GM19043 (cell line): Measurements from ENCODE around the gene ZNF385B.

Source experiments
- ATAC-seq: cut with Tn5 transposase; IDR thresholded peaks from one replicate; pipeline ENCODE4 v1.9.1; 2021; ENCODE audit warnings: low read depth; ENCODE audit not compliant: unreplicated experiment

ZNF385B gene

DNA sequence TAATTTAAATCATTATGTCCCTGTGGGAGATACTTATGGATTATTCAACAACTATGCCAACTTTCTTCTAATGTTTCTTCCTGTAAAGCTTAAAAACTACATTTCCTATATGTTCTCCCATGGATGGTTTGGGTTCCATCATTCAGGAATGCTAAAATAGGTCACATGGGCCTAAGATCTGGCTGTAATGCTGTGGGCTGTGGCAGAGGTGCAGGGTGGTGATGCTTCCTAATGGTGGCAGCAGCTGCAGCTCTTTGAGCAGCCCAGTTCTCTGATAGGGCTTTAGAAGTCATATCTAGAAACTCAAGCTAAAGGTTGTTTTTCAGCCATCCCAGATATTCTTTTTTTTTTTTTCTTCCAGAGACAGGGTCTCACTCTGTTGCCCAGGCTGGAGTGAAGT is 266.1 kb downstream of the ZNF385B start:
- ATAC-seq = no peak

DNA sequence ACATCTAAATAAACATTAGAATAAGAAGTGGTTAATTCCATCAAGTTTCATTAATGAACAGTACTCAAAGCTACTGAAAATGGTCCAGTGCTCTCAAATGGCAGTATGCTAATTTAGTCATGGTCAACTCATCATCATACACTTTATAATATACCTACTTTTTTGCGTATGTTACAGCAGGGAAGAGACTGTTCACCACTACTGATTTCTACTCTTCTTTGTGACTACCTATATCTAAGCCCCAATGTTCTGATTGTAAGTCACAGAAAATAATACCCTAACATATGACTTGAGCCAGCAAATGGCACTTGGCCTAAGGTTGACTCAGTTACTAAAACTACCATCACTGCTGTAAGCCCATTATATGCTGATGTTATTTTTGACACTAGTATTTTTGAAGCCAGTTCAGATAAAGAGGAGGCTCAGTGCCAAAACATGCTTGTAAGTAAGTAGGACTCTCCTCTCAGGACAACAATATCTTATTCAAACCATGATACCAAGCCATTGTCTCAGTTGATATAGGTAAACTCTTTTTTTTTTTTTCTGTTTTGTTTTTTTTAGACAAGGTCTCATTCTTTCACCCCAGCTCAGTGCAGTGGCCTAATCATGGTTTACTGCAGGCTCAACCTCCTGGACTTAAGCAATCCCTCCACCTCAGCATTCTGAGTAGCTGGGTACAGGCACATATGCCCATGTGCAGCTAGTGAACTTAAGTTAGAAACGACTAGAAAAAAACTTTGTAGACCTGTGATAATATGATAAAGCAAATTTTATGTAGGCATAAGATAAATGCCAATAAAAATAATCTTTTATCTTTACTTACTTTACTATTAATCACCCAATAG is 266.9 kb downstream of the ZNF385B start:
- no peak for ATAC-seq

DNA sequence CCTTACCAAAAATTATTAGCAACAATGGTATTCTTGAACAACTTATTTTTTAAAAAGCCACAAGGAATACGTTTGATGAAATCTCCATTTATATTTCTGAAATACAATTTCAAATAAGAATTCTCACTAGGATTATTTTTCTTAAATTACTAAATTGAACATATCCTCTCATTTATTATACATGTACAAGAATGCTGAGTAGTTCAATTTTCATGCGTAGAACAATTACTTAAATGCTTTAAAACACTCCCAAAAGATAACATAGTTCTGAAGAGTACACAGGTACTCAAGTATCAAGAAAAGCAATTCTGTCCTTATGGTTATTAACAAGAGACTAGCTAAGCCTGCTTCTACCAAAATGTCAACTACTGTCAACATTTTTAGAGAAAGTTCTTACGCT is 268.1 kb downstream of the ZNF385B start:
- no peak for ATAC-seq

DNA sequence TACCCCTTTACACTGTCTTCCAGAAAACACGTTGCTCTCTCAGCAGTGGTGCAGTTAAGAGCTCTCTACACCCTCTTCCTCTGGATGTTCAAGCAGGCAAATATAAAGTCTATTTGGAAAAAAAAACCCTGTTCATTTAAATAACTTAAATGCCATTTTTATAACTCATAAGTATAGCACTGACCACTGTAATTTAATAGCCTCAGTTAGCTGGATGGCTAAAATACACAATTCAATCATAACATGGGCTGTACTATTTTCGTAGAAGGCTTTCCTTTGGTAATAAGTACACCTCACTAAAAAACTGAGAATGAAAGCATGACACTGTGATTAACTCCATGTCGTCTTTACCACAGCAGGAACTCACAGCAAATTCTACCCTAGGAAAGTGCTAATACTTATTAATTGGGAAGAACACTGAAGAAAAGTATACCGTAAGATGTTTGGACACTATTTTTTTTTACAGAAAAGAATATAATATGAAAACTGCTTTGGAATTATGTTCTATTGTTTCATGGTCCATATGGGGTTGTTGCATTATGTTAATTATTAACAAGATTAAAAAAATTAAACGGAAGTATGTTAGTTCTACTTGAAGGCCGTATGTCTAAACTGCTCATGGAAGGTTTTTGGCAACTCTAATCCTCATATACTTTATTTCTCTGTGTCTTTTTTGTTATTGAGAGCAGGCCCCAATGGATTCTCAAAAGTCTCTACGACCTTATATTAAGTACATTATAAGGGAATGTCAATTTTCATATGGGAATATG is 269.1 kb downstream of the ZNF385B start:
- no peak for ATAC-seq

DNA sequence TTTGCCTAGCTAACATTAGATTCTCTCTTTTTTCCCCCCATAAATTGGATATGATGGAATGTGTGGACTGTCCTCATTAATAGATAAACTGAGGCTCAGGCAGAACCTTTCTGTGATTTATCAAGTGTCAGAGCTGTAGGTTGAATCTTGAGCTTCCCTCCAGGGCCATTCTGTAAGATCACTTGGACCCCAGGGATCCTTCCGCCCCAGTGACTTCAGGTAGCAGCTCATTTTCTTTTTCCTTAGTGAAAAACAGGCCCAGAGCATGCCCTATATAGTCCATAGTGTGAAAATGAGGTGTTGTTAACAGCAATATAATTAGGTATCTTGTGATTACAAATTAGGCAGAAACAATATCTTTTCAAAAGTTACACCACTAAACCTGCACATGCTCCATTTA is 269.7 kb downstream of the ZNF385B start:
- no peak for ATAC-seq

DNA sequence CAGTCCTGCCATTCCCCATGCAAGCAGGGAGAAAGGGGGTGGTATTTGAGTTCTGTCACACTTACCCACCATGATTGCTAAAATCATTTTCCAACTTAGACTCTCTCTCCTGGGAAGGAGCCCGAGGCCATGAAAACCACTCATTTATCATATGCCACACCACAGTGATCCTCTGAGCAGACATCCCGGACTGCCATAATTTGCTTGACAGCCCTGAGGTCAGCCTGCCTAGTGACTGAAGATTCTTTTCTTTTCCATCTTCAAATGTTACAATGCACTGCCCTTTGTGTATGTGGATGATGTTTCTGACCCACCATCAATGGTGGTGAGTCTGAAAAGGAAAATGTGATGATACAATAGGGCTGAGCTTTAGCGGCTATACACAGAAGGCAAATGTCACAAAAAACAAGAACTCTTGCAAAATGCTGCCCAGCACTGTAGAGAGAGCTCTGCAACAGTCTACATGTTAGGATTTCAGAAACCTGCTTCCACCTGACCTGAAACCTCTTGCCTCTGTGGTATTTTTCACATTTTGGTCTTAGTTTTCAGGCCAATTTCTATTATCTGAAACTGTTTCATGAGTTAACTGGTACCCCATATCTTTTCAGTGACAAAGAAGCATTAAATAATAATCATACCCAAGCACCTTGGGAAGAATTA is 272.8 kb downstream of the ZNF385B start:
- ATAC-seq = no peak

DNA sequence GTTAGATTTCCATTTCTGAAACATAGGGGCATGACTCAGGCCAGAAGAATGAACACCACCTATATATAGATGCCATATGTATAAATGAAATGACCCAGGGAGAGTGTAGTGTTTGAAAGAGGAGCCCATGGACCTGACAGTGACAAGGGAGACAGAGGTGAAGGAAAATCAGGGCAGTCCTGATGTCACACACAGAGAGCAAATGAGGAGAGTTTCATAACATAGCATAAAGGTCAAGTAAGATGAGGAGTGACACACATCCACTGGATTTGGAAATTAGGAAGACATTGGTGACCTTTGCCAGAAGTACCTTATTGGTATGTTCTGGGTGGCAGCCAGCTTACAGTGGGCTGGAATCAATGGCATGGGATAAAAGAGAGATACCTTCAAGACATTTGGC is 276.7 kb downstream of the ZNF385B start:
- ATAC-seq = no peak

DNA sequence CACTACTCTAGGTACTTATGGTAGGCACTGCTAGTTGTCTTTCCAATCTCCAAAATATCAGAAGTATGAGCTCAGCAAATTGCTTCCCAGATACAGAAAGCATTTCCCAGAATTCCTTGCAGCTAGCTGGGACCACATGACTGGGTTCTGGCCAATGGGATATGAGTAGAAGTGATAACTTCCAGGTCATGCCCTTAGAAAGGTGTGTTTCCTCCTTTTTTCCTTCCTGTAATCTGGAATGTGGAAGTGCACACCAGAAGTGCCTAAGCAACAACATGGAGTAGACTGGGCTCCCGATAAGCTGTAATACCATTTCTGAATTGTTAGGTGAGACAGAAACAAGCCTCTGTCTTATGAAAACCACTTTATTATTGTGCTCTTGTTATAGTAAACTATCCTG is 279.8 kb downstream of the ZNF385B start:
- no peak for ATAC-seq

DNA sequence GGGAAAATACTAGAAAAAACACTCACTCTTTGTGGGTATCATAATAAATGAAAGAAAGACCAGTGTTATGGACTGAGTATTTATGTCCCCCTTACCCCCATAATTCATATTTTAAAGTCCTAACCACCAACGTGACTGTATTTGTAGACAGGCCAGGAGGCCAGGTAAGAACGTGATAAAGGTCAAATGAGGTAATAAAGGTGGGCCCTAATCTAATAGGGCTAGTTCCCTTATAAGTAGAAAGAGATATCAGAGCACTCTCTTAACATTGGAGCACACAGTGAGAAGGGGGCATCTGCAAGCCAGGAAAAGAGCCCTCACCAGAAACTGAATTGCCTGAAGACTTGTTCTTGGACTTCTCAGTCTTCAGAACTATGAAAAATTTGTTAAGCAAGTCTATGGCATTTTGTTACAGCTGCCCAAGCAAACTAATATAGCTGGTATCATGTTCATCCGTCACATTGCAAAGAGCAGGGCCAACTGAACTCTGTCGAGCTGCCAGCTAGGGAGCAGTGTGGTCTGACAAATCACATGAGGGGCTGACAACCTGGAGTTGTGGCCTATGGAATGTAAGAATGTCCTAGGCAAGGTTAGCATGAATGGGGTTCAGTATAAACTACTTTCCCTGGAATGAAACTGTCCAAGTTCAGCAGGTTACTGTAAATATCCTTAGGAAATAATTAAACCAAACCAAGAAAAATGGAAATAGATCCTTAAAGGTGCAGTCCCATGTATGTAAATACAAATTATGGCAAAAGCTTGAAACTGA is 280.9 kb downstream of the ZNF385B start:
- ATAC-seq = no peak

DNA sequence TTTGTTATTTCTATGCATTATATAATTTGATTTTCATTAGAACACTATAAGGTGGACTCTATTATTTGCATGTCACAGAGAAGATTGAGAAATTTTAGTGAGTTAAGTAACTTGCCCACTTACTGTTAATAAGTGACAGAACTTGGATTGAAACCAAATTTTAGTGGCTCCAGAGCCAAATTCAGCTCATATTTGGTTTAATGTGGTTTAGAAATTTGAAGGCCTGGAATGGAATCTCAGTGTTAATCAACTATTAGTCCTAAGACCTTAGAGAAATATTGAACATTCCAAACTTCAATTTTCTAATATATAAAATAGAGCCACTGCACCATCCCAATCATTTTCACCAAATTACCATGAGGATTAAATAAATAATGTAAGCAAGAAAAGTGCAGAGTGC is 281.6 kb downstream of the ZNF385B start:
- ATAC-seq = no peak

DNA sequence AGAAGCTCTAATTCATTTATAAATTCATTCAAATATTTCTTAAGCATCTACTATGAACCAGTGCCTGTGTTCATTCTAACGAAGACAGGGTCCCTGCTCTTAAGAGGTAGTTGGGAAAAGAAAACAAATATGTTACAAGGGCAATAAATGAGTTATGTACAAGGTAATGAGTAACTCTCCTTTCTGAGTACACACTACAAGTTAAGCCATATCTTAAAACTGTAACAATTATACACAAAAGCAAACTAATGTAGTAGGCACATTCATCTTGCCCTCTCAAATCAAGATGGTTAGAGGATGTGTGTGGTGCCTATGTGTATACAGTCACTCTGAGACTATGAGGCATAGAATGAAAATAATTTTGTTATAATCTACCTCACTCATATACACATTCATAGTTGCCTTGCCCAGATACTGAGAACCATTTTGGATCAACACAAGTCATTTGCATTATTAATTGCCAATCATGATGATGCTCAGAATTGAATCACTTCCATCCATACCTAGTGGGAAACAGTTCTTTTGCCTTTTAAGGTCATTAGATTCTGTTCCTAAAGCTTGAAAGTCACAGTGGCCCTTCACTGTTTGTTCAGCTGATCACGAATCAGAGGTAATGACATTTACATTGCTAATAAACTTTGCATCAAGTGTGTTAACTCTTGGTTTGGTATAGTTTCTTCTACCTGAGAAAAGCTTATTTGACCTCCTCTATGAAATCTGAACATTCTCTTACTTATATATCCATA is 283.1 kb downstream of the ZNF385B start:
- ATAC-seq = no peak

DNA sequence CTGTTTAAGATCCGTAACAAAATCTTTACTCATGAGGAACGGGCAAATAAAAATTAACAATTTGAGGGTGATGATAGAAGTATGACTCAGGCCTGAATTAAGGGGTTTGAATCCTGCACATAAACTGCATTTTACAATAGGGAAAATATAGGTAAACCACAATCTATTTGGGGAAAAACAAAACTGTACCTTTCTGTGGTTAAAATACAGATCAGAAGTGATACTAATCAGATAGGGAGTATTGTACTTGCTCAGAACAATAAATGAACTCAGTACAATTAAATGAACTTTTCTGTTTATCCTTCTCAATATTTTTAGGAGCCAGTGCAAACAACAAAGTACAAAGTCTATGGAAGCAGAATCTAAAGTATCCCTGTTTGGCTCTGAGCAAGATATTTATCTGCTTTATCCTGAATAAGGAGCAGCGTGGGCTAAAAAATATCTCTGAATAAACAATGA is 287.3 kb downstream of the ZNF385B start:
- ATAC-seq = no peak

DNA sequence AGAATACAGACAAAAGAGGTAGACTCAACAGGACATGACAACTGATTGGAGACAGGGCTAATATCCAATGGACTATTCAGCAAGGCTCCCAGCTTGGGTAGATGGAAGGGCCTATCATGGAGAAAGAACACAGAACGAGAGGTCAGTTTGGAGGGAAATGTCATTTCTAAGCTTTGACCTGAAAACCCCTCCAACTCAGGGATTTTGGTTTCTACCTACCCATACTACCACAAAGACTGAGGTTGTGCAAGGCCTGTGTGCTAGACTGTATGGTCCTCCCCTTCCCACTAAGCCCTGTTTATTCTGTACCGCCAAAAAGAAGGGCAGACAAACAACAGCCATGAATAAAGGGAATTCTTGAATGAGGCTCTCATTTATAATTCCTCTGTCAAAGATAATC is 288.9 kb downstream of the ZNF385B start:
- no peak for ATAC-seq

DNA sequence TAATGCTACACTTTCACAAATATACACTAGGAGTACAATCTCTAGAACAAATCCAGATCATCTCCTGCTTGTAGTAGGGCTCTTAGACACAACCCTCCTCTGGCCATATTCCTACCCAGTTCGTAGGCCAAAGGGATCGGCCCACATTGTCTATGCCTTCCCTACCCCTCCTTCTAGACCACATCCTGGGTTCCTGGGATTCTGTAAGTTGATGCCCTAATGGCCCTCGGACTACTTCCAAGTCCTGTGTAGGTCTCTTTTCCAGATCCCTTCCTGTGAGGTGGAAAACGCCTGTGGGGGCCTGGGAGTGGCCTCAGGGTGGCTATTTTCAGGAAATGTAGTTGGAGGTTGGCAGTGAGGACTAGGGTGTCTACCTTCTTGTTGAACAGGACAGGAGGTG is 289.7 kb downstream of the ZNF385B start:
- ATAC-seq = no peak

DNA sequence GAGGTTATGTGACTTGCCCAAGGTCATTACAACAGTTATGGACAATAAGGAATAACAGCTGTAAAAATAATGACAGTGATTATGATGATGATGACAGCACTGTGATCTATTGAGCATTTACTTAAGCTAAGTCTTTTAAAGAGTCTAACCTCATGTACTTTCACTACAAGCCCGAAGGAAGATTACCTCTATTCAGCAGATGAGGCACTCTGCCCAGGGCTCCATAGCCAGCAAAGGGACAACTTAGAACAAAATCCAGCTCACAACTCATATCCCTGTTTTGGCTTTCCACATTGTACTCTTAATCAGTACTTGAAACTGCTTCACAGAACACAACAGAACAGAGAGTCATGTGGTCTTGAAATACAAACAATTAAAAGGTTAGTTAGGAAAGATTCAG is 290.2 kb downstream of the ZNF385B start:
- no peak for ATAC-seq

DNA sequence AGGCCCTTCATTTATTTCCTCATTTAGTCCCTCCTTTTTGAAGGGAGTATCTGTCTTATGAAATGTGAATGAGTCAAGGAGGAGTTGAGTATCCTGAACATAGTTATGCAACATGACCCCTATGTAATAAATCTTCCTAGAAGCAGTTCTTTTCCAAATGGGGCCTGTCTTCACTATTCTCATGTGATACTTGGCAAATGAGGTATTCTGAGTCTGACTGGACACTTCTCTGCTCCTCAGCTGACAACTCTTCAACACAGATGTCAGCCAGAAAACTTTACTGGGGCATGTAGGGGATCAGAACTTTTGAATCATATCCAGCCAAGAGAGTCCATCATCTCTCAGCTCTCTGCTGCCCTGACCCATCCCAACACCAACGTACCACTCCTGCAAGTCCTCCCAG is 291.6 kb downstream of the ZNF385B start:
- no peak for ATAC-seq

DNA sequence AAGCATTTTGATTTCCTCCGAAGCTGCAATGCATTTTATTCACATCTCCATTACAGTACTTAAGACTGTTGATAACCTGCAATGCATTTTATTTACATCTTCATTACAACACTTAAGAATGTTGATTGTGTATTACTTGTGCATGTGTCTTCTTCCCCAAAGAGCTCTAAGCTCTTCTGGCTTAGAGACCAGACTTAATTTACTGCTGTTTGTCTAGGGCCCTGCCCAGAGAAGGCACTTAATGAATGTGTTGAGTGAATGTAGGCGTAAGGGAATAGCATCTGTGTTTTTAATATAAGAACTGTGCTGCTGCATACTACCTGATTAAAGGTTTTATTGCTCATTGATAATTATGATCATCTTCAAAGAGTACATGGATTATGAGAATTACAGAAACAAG is 295.6 kb downstream of the ZNF385B start:
- no peak for ATAC-seq

DNA sequence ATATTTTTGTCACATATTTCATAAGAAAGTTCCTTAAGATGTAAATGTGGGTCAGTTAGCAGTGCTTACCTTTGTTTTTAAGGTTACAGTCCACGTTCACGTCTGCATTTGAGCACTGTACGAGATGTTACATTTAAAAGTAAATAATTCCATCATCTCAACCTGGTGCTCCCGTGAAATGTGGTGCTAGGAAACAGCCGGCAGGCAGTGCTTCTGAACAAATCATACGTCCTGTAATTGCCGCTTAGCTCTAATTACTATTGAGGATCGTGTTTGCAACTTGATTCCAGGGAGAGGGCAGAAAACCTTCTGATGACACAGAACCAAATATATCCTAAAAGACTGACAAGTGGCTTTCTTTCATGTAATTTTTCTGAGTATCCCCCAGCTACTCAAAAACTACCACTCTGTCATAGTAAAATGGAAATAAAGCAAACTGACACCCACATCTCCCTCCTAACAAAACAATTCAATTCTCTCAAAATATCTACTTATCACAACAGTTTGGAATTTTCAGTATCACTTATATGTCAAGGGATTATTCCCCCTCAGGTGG is 299.0 kb downstream of the ZNF385B start:
- ATAC-seq = no peak

DNA sequence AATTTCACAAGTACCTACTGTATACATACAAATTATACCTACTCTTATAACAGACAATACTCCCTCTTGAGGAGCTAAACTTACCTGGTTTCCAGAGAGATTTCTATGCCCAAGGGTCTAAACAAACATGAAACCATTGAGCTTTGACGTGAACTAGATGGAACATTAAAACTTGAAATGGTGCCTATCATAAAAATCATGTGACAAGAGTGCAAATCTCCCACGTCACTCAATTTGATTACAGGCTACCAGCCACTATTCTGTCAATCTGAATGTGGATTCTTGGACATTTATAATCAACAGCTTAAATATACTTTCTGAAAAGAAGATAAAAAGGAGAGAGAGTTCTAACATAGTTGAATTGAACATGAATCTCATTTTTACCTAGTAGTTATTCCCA is 299.7 kb downstream of the ZNF385B start:
- ATAC-seq = no peak

DNA sequence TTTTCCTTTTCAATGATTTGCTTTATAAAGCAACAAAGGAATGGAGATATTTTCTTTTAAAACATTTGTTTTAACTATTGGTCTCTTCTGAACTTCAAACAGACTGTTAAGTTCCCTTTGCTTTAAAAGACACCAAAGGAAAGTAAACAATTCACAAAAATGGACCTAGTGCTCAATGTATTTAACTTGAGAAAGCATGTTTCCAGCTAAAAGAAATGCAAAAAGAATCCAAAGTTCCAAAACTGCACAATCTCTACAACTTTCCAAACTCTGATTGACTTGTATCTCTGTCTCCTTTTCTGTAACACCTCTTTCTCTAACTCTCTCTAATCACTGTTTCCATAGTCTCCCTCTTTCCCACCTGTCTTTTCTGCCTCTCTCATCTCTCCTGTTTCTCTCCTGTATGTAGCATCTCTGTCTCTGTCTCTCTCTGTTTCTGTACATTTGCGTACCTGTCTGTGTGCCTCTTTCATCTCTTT is 301.1 kb downstream of the ZNF385B start:
- ATAC-seq = no peak
